Amygdala (tissue), 56 donors: ENCODE measurements around the gene MTUS2.
A peak's percentile ranks its signal among the peaks of the same experiment; 100 is the strongest.
"Not testable (repeated sequence)": the region's sequence is repeated elsewhere in the genome, so short reads cannot be mapped to it uniquely, and the experiment has no call there.

ENCODE experiments used
- DNase-seq, 56 donors: peaks; one replicate each; lab custom pipeline; 2025; lab: John Stamatoyannopoulos, UW

The MTUS2 gene

DNA sequence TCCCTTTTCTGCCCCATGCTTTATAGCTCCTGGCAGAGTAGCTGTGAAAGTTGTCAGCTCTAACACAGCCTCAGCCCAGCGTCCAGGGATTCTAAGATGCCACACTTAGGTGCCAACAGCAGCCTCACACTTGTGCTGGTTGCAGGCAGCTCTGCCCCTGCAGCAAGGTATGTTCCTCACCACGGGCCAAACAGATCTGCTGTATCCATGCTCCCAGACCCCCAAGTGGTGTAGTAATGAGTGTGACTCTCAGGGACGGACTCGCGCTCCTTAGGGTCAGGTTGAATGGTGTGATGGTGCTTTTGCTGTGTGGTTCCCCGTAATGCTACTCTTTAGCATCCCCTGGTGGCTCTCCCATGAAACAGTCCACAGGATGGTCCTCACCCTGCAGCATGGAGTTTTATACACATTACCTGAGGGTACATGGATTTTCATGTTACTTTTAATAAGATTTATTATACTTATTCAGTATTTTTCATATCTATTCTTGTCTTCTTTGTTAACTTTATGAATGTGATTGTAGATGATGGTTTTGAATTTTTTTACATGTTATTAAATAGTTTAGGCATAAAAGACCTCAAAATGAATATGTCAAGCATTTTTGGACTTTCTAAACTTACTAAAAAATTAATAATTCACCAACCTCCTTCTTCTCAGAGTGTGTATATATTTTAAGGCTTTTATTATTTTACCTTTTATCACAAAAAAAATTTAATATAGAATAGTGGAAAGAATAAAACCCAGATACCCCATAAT is 542.9 kb downstream of the MTUS2 start:
- peak in 33 of 56 donors; percentile 5 to 67 (median 17) for DNase-seq

- DNase-seq: peak in 12 of 56 donors; percentile 1 to 31 (median 4)
Observed at GRCh38 chr13:29369060-29369743, 549.1 kb downstream of the MTUS2 start.

GRCh38 chr13:29379281-29379680 is 559.1 kb downstream of the MTUS2 start:
- DNase-seq: no peak

DNA sequence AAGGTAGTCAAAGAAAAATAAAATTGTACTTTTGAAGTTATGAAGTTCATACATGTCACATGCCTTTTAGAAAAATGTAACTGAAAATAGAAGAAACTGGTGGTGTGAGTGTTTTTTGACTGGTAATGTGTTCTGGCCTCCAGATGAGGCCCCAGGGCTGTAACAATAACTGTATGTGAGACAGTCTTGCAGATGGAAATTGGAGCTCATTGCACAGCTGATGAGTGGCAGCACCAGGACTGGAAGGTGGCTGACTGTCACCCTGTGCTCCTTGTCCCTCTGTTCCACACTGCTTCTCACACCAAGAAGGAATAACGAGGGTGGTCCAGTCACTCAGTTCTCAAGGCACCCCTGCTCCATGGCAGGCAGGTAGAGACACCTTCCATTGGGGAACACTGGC is 559.7 kb downstream of the MTUS2 start:
- DNase-seq: no peak

DNA sequence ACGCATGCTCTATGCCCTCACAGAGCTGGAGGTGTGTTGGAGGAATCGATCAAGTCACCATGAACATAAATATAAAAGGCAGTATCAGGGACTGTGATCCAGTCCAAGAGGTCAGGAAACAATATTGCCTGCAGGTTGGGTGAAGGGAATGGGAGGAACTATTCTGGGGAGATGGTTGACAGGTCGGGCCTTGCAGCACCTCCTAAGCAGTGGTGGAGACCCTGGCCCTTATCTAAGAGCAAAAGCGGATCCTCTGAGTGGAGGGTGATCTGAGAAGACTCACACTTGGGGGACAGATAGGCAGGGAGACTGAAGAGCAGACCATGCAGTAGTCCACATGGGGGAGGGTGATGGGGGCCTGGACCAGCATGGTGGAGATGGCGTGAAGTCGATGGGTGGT is 561.9 kb downstream of the MTUS2 start:
- no peak for DNase-seq

- no peak for DNase-seq
Observed at GRCh38 chr13:29383476-29383875, 563.3 kb downstream of the MTUS2 start.

- DNase-seq: no peak
Observed at GRCh38 chr13:29384466-29384865, 564.3 kb downstream of the MTUS2 start.

GRCh38 chr13:29384871-29385270 is 564.7 kb downstream of the MTUS2 start:
- DNase-seq: no peak

DNA sequence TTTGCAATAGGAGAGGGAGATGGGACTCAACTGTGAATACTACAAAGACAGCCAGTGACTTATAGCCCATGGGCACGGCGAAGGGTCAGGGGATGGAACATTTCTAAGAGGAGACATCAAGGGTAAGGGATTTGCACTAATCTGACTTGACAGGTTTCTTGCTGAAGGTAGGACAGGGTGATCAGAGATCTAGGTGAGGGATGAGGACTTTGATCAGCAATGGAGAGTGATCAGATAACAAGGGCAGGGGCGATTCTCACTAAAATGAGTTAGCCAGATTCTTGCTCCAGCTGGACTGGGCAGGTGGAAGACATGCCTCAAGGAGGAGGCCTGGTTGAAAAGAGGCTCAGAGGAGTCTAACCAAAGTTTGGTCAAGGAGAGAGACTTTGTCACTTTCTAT is 566.1 kb downstream of the MTUS2 start:
- no peak for DNase-seq

- not testable (repeated sequence) for DNase-seq
Observed at GRCh38 chr13:29390598-29390997, 570.5 kb downstream of the MTUS2 start.

DNA sequence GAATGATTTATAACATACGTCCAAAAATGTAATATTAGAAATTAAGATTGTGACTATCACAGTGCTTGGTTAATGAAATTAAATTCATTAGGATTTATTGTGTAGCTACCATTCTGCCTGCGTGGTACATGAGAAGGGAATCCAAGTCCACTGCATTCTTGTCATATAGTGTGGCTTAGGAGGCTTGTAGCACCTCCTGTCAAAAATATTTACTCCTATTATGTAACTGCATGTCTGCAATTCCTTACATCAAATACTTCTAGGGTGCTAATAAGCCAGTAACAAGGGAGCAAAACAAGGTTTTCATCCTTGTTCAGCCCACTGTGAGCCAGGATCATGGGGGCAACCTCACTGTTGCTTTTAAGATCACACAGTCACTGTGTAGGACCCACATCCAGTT is 576.3 kb downstream of the MTUS2 start:
- DNase-seq: no peak

DNA sequence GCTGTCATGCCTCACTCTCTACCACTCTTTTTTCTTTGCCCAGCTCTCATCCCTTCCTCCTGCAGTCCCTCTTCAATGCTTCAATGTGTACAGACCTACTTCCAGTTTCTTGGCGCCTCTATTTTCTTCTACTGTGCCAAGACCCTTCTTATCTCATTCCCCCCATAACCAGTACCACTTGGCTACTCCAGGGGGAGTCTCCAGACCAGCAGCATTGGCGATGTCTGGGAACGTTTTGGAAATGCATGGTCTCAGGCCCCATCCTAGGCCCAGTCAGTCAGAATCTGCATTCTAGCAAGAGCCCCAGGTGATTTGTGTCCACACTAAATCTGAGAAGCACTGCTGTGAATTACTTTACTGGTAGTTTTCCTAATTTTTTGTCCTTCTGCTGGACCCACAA is 577.1 kb downstream of the MTUS2 start:
- DNase-seq: no peak

DNA sequence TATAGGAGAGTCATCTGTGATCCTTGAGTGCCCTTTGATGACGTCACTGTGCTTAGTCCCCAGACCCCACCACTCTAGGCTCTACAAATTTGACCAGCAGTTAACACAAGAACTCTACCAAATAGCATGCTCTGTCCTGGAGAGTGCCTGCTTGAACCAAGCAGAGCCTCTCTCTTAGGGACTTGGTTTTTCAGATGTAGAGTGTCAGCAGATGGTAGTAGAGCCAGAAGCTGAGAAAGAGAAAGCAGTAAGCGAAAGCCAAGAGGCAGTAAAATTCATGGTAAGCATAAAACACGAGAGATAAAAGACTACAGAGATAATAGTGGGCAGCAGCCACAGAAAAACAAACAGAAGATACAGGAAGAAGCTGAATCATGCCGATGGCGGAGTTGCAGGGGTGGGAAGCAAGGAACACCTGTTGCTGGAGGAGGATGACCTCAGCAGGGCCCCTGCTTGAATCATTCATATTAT is 582.1 kb downstream of the MTUS2 start:
- peak in 13 of 56 donors; percentile 2 to 40 (median 10) for DNase-seq

DNA sequence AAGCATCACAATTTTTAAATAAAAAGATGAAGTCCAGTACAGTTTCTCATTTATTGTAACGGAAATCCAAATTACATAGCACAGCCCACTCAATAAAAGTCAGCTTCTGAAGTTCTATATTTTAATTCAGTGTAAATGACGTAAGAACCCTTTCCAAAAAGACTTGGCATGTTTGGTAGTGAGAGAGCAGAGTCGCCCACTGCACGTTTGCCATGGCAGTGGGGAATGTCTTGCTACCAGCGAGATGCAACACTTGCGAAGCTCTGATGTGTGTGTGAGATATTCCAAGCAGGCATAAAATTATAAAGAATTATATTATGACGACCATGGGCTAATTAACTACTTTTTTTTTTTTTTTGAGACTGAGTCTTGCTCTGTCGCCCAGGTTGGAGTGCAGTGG is 585.3 kb downstream of the MTUS2 start:
- DNase-seq: no peak

GRCh38 chr13:29411481-29411880 is 591.3 kb downstream of the MTUS2 start:
- DNase-seq: no peak

GRCh38 chr13:29418026-29418425 is 597.9 kb downstream of the MTUS2 start:
- DNase-seq: no peak

DNA sequence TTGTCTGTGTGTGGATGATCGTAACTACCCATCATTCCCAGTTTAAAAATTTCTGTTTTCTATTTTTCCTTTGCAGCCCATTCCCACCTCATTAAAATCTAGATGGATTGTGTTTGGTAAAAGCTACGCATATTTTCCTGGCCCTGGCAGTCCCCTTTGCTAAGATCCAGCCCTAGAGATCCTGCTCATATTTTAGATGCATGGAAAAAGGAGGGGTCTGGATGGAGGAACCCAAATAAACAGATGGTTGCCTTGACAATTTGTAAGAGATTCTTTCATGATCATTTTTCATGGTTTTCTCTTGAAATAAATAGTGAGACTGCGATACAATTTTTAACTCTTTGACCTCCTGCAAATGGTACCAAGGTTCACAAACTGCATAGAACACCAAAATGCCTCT is 601.0 kb downstream of the MTUS2 start:
- no peak for DNase-seq

DNA sequence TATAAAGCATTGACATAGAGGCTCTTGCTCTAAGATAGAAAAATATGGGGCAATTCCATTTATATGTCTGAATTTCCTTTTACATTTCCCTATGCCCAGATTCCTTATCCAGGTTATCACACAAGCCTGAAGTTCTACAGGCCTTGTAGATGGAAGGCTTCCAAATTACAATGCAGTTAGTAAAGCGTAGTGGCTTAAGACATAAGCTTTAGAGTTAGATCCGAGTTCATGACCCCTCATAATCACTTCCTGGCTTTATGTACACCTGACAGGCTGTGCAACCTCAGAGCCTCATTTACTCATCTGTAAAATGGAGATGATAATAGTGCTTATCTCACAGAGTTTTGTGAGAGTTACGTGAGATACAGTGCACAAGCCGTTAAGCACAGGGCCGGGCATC is 601.9 kb downstream of the MTUS2 start:
- DNase-seq: no peak

DNA sequence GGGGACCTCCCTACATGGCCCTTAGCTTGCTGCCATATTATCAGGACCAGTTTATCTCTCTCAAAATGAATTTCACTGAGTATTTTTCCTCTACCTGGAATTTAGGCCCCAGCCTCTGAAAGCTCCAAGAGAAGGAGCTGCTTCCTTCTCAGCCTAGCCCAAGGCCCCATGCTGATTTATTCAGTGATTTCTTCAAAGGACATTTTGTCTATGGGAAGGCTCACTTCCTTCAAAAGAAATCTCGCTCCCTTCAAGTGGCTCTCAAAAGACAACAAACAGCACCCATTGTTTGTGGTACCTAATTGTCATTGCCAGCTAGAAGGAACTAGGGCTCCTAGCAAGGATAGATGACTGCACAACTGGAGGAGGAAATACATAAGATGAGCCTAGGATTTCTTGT is 602.9 kb downstream of the MTUS2 start:
- no peak for DNase-seq

GRCh38 chr13:29427937-29428309 is 607.8 kb downstream of the MTUS2 start:
- DNase-seq: no peak

GRCh38 chr13:29428310-29429181 is 608.4 kb downstream of the MTUS2 start:
- peak in 19 of 56 donors; percentile 4 to 69 (median 22) for DNase-seq
